Endothelial cell of umbilical vein (primary cell): Measurements from ENCODE around the gene LRCOL1.

Experiments used
- EZH2 ChIP-seq: IDR thresholded peaks from 2 replicates; pipeline ENCODE4 v1.6.1; 2012; ENCODE audit warnings: borderline replicate concordance, low read depth, mild to moderate bottlenecking, moderate library complexity, low read length, inconsistent platforms; ENCODE audit not compliant: severe bottlenecking
- FOS ChIP-seq: IDR thresholded peaks from 2 replicates; pipeline ENCODE4 v1.6.1; 2011; ENCODE audit warnings: mild to moderate bottlenecking, low read length, moderate library complexity, borderline replicate concordance; ENCODE audit not compliant: insufficient read depth
- GATA2 ChIP-seq: IDR thresholded peaks from 2 replicates; pipeline ENCODE4 v1.7.0; 2011; ENCODE audit warnings: low read depth, mild to moderate bottlenecking, moderate library complexity, mixed read lengths, low read length; ENCODE audit not compliant: insufficient read length, insufficient read depth
- JUN ChIP-seq: IDR thresholded peaks from 2 replicates; pipeline ENCODE4 v1.6.1; 2011; ENCODE audit warnings: borderline replicate concordance, low read depth; ENCODE audit not compliant: insufficient read length, insufficient read depth
- MYC ChIP-seq: IDR thresholded peaks from one replicate; pipeline ENCODE4 v1.6.1; 2011; ENCODE audit warnings: mild to moderate bottlenecking, low read depth, low read length
- POLR2A ChIP-seq: IDR thresholded peaks from 2 replicates; pipeline ENCODE4 v1.6.1; 2012; ENCODE audit warnings: low read depth, mild to moderate bottlenecking, control low read depth, low read length
- POLR2AphosphoS5 ChIP-seq: IDR thresholded peaks from 2 replicates; pipeline ENCODE4 v1.6.1; 2012; ENCODE audit warnings: low read depth, mild to moderate bottlenecking, control low read depth, low read length, moderate library complexity; ENCODE audit not compliant: insufficient read depth
- TF ChIP-seq, protein P1 (sequence below), 2 donors: IDR thresholded peaks; 1 replicate in 1 of 2; 2 replicates in 1 of 2; pipeline ENCODE4 v1.5.1; 2011; ENCODE audit warnings: low read length in 2 of 2, mild to moderate bottlenecking in 2 of 2, moderate library complexity in 2 of 2, control low read depth in 1 of 2, inconsistent platforms in 1 of 2, low read depth in 1 of 2; ENCODE audit not compliant: insufficient read depth in 1 of 2; ENCODE audit errors: extremely low read depth in 1 of 2
- TF ChIP-seq, protein P2 (sequence below): IDR thresholded peaks from 2 replicates; pipeline ENCODE4 v1.6.1; 2011; ENCODE audit not compliant: insufficient read depth, insufficient read length

DNA sequence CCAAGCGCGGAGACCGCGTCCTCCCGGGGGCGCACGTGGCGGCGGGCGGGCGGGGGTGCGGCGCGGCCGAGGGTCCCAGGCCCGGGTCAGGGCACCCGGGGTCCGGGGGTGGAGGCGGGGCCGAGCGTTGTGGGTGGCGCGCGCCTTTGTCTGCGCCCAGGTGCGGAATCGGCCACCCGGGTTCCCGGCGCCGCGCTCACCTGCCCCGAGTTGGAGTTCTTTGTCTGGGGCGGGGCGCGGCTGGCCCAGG is 50.1 kb downstream of the LRCOL1 start:
- TF ChIP-seq, protein P1, sequence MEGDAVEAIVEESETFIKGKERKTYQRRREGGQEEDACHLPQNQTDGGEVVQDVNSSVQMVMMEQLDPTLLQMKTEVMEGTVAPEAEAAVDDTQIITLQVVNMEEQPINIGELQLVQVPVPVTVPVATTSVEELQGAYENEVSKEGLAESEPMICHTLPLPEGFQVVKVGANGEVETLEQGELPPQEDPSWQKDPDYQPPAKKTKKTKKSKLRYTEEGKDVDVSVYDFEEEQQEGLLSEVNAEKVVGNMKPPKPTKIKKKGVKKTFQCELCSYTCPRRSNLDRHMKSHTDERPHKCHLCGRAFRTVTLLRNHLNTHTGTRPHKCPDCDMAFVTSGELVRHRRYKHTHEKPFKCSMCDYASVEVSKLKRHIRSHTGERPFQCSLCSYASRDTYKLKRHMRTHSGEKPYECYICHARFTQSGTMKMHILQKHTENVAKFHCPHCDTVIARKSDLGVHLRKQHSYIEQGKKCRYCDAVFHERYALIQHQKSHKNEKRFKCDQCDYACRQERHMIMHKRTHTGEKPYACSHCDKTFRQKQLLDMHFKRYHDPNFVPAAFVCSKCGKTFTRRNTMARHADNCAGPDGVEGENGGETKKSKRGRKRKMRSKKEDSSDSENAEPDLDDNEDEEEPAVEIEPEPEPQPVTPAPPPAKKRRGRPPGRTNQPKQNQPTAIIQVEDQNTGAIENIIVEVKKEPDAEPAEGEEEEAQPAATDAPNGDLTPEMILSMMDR (IDR thresholded peaks at IDR 0.05; ENCODE audit: extremely low read depth in 1 of 2, insufficient read depth in 1 of 2, low read depth in 1 of 2, low read length in 2 of 2), result no peak
- TF ChIP-seq FOS (no peak), POLR2AphosphoS5 (no peak), MYC (no peak), EZH2 (no peak), POLR2A (no peak), JUN (no peak), GATA2 (no peak)
- TF ChIP-seq, protein P2, sequence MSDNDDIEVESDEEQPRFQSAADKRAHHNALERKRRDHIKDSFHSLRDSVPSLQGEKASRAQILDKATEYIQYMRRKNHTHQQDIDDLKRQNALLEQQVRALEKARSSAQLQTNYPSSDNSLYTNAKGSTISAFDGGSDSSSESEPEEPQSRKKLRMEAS, result no peak
